NCI-H1092 treated with DMSO at 0.1 percent for 48 hours (cell line): ENCODE measurements around the gene TMEM212.
"Not testable (repeated sequence)": the region's sequence is repeated elsewhere in the genome, so short reads cannot be mapped to it uniquely, and the experiment has no call there.

ENCODE experiments used
- DNase-seq: peaks from one replicate; lab custom pipeline; 2025; lab: John Stamatoyannopoulos, UW

The TMEM212 gene

DNA sequence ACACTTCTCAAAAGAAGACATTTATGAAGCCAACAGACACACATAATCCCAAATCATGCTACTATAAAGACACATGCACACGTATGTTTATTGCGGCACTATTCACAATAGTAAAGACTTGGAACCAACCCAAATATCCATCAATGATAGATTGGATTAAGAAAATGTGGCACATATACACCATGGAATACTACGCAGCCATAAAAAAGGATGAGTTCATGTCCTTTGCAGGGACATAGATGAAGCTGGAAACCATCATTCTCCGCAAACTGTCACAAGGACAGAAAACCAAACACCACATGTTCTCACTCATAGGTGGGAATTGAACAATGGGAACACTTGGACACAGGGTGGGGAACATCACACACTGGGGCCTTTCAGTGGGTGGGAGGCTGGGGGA is 15.6 kb downstream of the TMEM212 start:
- not testable (repeated sequence) for DNase-seq

DNA sequence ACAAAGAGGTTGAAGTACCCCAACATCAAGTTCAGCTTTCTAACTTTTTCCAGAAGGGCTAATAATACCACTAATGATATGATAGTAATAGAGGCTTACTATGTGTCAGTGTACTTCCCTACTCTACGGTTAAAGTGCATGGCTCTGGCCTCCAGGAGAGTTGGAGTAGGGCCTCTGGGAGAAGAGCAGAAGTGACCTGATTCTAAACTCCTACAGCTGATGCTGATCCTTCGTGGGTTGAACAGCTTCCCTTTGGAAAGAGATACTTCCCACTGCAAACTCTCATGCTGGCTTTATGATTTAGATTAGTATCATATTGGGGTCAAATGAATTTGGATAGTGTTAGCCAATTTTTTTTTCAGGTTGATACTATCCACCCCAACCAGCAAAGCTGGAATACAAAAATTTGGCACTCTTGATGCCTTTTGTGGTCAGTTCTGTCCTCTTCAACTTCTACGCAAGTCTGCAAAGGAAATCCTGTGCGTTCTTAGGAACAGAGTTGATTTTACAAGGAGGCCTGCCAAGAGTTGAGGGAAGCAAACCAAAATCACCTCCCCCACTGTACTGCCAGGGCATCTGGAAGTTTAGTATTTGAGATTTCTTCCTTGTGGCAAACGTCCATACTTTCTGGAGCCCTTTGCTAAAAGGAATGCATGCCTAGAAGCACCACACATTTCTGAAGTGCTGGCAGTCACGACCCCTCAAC is 17.8 kb downstream of the TMEM212 start:
- DNase-seq, result no peak

DNA sequence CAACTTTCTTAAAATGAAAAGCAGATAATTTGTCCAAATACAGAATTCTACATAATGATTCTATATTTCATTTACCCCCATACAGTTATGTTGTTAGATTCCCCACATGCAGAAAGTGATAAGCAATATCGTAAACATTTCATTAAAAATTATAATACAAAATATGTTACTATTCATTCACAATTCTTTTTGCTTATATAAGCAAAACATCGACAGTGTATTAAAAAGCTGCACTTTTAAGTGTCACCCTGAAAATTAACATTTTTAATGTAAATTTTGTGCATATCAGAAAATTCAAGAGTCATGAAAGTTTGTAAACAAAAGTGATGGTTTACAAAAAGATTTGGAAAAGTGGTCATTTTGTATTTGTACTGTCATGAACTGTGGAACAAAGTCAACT is 19.2 kb downstream of the TMEM212 start:
- no peak for DNase-seq

DNA sequence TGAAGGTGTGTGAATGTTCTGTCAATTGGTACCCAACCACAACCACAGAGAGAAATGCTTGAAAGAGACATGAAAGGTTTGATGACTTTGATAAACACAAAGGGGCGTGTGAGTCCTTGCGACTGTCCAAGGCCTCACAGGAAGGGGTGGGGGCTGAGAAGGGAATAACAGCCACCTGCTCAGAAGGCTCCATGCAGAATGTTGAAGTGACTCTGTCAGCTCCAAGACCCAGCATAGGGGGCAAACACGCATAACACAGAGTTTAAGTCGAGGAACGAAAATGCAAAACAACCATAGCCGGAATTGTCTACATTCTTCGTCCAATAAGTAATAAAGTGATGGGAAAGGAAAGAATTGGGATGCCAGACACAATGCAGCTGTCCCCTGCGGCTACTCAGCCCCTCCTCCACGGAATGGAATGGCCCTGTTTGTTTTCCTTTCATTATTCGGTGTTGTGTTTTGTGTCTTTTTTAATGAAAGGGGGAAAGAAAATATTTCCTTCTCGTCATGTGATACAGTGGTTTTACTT is 19.9 kb downstream of the TMEM212 start:
- DNase-seq, result no peak

DNA sequence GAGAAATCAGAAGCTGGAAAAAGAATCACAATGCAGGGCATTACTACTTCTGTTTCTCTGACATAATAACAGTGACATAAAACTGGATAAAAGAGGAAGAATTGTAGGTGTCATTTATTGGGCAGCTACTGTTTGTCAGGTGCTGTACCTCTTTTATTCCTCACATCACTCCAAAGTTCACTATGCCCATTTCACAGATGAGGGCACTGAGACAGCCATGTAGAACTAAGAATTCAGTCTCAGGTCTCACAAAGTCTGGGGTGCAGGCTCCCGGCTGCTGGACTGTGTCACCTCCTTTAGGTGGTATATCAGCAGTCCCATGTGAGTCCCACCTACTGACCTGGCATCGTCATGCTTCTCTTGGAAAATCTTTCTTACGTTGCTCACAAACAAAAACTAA is 20.8 kb downstream of the TMEM212 start:
- DNase-seq, result no peak

DNA sequence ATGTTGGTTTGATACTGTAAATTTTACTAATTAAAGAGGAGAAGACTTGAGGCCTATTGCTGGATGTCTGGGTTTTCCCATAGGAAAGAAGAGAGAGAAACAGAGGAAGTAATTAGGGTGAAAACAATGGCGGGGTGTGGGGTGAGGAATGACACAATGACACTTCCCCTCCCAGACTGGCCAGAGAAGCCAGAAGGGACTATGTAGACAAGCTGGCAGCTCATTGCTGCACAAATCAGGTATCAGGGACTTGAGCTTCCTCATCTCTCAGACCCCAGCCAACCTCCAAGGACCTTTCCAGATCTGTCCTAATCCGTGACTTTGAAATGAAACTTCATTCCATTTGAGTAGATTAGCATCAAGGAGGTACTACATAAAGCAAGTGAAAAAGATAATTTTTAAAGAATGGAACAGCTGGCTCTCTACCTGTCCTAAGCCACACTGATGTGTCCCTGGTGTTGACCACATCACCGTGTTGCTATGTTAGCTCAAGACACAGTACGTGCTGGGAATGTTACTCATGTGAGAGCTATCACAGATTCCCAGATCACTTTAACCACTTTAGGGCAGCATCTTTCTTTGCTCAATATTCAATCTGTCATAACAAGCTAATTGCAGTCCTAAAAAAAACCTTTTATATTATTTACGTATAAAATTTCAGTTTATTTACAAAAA is 22.2 kb downstream of the TMEM212 start:
- no peak for DNase-seq

DNA sequence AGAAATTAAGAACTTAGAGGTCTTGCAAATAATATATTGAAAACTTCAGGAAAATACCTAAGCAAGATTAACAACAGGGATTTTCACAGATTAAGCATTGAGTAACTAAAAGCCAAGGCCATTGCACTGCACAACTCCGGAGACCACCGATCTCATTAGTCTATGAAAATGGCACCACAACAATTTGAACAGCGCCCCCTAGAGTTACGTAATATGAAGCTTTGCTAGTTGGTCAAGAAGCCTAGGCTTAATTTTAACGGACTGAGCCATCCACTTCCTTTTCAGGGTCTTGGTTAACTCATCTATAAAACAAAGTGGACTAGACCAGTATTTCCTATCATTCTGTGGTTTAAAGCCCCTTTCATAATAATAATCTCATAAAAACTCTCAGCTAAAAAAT is 24.8 kb downstream of the TMEM212 start:
- DNase-seq, result no peak

DNA sequence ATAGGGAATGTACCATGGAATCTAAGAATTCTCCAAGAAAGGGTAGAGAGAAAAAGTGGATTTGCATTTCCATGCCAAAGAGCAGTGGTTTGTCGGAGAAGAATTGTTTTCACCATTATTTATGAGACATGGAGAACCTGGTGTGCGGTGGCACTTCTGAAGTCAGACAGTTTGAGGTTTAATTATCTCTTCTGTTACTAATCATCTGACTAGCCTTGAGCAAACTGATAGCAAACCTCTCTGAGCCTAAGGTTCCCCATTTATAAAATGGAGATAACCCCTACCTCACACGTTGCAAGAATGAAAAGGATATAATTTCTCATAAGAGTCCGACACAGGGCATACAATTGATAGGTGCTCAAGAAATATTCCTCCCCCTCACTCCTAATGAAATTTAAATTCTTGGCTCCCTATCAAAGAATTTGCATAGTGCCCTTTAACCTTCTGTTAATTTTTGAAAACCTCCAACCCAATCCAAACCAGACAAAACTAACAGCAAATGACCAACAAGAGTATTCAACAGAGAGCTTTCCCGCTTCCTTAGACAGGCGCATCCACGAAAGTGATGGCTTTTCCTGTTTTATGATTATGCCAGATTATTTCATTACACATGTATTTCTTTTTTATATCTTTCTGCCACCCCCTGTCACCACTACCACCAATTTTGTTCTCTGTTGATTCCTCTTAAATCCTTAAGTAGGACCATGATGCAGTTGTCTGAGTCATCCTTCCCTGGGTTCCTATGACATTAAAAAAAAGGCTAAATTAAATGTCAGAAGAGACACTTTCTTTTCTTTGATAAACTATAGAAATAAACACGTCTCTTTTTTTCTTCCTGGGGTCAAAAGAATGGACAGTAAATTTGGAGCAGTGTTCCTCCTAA is 28.5 kb downstream of the TMEM212 start:
- no peak for DNase-seq

DNA sequence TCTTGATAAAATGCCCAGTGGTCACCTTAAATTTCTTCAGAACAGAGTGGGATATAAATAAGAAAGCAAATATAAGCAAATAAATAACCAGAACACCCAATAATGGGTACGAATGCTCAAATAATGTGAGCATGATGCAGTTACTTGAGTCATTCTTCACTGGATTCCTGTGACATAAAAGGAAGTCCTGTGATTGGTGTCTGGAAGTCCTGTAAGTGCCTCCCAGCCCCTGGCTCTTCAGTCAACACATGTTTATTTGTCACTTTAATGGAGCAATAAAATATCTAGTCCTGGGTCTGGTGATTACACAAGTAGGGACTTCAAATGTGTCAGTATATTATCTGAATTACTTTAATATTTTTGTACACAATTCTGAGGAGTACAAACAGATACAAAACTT is 30.4 kb downstream of the TMEM212 start:
- DNase-seq, result no peak

DNA sequence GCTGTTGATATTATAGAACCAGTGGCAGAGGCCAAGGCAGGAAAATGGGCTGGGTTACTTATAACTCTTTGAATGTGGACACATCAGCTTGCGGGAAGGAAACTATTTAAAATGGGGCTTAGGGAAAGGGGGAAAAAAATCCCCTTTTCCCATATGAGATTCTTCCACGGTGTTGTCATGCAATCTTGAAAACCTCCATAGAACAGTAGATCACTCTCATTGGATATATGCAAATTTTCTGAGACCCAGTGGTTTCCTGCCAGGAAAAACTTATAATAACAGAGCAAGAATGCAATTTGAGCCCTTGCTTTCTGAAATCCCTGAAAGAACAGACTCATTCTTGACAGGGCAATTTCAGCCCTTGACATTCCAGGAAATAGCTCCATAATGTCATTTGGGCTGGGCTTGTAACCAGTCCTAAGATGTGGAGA is 31.1 kb downstream of the TMEM212 start:
- no peak for DNase-seq

DNA sequence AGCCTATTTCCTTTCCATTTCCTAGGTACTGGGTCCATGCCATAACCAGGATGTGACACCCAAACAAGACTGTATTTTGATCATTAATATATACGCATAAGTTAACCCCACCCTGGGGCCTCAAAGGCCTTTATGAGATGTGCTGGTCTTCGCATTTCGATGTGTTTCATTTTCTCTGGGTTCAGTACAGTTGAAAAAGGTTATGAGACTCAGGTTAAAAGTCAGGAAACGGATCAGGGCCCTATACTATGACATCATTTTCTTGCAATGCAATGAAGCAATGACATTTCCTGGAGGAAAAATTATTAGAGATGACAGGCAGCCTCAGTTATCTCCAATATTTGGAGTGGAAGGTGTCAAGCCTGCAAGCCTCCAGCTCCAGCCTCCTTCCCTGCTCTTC is 31.7 kb downstream of the TMEM212 start:
- no peak for DNase-seq

DNA sequence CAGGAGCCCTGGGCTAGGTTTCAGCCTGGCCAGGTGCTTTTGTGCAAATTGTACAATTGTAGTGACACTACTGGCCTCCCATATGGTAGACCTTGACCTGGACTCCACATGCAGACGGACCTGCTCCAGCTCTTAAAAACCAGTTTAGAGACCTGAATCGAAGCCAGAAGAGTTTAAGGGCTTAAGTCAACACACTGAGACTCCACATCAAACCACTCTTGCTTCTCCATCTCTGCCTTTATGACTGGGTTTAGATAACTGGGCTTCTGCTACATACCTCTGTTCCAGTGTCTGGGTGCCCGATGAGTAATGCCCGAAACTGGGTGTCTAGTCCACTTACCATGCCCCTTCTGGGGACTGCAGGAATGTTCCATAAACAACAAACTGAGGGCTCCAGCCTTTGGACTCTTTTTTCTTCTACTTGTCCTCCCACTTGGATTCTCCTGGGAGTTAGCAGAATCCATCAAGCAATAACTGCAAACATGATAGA is 32.8 kb downstream of the TMEM212 start:
- no peak for DNase-seq

DNA sequence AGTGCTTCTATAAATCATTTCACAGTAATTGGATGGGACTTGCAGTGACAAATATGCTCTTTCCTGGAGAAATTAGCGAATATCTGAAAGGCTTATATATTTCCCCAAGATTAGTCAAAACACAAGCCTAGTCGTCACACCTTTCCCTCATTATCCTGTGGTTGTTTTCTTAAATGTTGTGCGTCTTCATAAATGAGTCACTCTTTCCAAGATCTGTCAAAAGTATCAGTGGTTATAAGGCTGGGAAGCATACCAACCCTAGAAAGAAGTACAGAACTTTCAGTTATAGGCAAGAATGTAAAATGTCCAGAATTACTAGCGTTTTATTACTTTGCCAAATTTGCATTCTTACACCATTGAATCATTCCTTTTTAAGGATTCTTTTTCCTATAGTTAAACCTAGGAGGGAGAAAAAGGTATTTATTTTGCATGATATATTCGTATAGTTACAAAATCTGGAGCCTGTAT is 33.6 kb downstream of the TMEM212 start:
- no peak for DNase-seq

DNA sequence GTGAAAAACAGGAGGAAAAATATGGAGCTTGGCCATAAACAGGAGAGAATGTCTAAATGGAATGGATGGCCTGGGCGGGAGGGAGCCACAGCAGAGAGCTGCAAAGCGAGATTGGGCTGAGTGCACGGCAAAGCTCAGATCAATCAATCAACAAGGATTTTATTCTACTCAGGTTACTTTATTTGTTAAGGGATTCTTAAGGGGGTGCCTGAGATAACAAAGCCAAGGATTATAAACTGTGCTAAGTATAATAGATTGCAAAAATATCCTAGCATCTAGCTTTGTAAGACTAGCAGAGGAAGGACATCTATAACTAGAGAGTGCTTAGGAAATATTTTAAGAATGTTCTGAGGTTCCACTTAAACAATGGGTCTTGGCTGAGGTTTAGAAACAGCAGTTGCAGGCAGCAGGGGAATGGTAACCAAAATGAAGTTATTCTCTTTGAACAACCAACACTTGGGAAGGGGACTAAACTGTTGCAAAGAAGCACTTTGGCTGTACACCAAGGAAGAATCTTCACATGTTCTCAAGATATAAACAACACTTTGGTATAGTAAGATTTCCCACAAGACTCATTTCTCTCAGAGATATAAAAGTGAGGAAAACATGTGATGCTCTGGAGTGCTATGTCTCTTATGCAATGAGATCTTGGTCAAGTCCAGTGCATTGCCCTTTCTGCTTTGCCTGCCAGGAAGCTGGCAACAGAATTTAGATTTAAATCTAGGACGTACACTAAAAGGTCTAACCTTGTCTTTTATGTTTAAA is 35.5 kb downstream of the TMEM212 start:
- no peak for DNase-seq

DNA sequence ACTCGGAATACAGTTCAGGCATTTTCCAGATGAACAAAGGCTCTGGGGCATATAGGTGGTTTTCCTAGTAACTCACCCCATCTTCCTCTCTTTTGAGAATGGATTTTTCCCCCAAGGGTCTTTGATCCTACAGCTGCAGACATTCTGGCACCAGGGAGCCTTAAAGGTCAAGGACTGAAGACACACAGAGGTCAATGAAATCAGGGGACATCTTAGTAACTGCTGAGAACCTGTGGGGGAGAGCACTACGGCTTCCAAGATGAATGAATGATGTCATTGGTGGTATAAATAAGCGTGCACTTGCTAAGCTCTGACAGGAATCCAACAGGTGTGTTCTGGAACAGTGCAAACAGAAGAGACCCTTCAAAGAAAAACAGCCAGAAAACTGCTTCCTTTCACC is 36.3 kb downstream of the TMEM212 start:
- no peak for DNase-seq

DNA sequence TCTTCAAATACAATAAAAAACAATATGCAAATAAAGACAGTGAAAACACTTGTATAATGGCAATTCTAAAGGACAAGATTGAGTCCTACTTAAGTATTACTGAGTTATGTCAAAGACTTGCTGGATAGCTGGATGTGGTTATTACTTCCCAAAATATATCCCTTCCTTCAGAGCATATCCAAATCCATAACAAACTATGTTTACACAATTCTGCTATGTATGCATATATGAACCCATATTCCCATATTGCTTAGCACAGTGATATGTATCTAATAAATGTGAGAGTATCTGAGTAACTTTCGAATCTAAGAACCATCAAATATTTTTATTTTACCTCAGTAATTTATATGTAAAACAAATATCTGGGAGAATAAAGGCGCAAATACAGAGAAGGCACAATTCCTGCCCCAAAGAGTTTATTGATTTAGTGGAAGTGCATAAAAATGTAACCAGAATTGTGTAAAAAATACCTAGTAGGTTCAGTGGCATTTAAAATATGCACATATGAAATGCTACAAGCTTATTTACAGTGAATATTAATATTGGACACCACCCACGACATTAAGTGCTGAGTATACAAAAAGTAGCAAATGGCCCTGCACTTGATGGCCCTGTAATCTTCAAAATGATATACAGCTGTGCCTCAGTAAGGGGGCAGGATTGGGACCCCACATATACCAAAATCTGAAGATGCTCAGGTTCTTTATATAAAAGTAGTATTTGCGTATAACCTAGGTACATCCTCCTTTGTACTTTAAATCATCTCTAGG is 37.1 kb downstream of the TMEM212 start:
- DNase-seq, result no peak

DNA sequence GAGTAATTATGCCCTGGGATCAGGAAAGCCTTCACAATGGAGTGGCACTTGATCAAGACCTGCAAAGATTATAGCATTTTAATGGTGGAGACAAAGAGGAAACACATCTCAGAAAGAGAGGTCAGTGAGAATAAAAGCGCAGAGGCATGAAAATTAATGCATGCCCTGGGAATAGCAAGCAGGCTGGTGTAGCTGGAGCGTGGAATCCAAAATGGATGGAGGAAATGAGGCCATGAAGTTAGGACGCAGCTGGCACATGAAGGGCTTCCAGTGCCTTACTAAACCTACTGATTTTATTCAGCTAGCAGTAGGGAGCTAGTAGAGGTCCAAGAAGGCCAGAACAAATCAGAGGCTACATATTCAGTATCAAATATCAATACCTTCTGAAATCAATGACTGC is 38.1 kb downstream of the TMEM212 start:
- no peak for DNase-seq

DNA sequence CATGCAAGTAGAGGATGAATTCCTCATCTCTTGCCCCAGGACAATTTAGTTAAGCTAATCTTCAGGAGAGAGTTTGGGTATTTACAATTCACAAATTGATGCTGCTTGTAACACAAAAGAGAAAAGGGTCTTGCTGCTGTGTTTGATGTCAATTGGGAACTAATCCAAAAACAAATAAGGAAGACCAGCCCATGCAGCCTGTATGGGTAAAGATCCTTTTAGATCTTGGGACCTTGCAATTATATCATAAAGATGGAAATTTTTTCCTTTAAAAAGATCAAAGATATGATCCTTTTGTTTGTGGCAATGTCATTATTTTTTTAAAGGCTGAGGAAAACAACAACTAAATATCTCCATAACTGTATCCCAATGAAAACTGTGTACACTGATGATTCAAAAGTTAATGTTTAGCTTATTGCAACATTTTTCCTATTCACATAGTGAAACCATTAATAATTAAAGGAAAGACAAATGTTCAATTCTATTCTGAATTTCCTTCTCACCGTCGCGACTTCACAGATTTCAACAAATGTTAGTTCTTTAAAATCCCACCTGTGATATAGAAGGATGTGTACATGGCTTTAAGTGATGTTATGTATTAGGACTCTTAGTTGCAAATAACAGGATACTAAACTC is 40.2 kb downstream of the TMEM212 start:
- DNase-seq, result no peak

DNA sequence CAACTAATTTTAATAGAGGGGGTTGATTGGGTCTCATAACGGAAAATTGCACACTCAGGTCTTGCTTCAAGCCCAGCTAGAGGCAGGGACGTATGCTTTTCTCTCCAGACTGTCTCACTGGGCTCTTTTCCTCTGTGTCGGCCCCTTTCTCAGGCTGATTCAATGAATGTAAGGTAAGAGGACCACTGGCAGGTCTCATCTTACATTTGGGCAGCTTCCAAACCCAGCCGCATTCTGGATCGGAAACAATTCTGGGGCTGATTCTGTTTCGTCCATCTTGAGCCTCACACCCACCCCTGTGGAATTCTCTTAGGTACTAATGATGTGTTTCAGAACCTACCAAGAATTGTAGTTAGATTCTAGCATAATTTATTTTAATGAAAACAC is 40.7 kb downstream of the TMEM212 start:
- DNase-seq, result no peak

DNA sequence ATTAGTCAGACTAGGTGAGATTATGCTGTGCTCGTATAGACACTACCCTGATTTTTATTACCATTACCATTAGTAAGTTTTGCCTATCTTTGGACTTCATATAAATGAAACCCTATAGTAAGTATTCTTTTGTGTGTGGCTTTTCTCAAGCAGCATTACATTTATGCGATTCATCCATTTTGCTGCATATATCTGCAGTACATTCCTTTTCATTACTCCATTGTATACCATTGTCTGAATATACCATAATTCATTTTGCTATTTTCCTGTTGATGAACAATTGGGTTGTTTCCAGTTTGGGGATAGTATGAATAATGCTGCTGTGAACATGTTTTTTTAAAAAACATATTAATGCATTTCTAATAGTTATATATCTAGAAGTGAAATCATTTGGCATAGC is 45.3 kb downstream of the TMEM212 start:
- DNase-seq, result no peak
